ENCODE measurements around the gene POU6F2. TPM values are rescaled to one million over a fixed set of nuclear protein-coding genes. Genes with fewer than 3 reads are reported as not detected.

The POU6F2 gene
- total and polyA plus RNA-seq, 8 donors = 0.37 TPM; not detected in 7

DNA sequence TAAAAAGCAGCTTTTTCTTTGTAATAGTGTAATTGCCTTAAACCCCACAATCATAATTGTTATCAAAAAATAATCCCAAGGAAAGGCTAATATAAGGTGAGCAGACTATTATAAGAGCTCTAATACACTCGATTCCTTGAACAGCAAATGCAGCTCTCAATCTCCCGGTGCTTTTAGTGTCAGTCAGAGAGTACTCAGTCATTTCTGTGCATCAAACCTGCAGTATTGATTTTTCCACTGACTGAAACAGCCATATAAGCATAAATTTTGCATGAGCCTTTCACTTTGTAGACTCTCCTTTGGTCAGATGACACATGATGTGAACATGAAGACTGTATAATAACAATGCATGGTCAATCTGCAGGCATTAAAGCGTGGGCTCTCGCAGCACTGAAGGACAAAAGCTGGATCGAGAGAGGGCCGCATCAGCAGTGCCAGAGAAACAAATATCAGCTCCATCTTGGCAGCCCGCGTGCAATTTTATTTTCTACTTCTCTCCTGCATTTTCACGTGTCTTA lies 272.0 kb downstream of the POU6F2 start:
- Histone ChIP-seq H3K4me1 (no peaks in the 10 kb centered on the region), H3K36me3 (no peaks in the 10 kb centered on the region), H3K27me3 (no peaks in the 10 kb centered on the region), H3K9me3 (no peaks in the 10 kb centered on the region), H3K4me3 (no peak overlapping the region), H3K27ac (no peak overlapping the region)
- intact Hi-C loops (cut with DNase I; ENCODE audit: low total_unique reads) = no loop called here
- TF ChIP-seq EP300 (IDR thresholded peaks at IDR 0.05) (no peak), POLR2A (IDR thresholded peaks at IDR 0.05) (no peak), POLR2AphosphoS5 (IDR thresholded peaks at IDR 0.05) (no peak)
- TF ChIP-seq, protein P1, sequence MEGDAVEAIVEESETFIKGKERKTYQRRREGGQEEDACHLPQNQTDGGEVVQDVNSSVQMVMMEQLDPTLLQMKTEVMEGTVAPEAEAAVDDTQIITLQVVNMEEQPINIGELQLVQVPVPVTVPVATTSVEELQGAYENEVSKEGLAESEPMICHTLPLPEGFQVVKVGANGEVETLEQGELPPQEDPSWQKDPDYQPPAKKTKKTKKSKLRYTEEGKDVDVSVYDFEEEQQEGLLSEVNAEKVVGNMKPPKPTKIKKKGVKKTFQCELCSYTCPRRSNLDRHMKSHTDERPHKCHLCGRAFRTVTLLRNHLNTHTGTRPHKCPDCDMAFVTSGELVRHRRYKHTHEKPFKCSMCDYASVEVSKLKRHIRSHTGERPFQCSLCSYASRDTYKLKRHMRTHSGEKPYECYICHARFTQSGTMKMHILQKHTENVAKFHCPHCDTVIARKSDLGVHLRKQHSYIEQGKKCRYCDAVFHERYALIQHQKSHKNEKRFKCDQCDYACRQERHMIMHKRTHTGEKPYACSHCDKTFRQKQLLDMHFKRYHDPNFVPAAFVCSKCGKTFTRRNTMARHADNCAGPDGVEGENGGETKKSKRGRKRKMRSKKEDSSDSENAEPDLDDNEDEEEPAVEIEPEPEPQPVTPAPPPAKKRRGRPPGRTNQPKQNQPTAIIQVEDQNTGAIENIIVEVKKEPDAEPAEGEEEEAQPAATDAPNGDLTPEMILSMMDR (IDR thresholded peaks at IDR 0.05) = no peak
- no peak for DNase-seq
- WGBS, 5 donors = 83 to 89% (median 86%) methylated on average over 9 of the region's 9 CpGs

DNA sequence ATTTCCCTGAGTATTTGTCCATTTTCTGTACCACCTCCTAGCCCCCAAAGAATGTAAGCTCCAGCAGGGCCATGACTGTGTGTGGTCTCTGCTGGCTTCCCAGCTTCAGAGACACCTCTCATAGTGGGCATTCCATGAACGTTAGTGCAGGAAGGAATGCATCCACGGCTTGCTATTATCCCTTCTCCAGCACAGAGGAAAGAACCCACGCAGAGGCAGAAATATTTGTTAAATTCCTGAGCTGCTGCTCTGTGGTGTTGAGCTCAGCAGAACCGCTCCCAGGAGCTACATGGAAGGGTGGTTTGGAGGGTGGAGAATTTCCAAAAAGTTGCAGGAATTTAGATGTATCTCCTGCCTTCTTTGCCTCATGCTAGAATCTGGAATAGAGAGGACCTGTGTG lies 275.2 kb downstream of the POU6F2 start:
- DNase-seq = no peak
- H3K4me1 ChIP-seq = no peaks in the 10 kb centered on the region
- no peaks in the 10 kb centered on the region for H3K9me3 ChIP-seq
- TF ChIP-seq POLR2A (IDR thresholded peaks at IDR 0.05) (no peak), EP300 (IDR thresholded peaks at IDR 0.05) (no peak), POLR2AphosphoS5 (IDR thresholded peaks at IDR 0.05) (no peak)
- TF ChIP-seq, protein P1 (IDR thresholded peaks at IDR 0.05) = no peak
- no peaks in the 10 kb centered on the region for H3K36me3 ChIP-seq
- intact Hi-C loops (cut with DNase I; ENCODE audit: low total_unique reads) = no loop called here
- H3K27ac ChIP-seq = no peak overlapping the region
- H3K27me3 ChIP-seq = no peaks in the 10 kb centered on the region
- 33 to 41% (median 39%) methylated on average over 4 of the region's 4 CpGs for WGBS, 5 donors
- no peak overlapping the region for H3K4me3 ChIP-seq

DNA sequence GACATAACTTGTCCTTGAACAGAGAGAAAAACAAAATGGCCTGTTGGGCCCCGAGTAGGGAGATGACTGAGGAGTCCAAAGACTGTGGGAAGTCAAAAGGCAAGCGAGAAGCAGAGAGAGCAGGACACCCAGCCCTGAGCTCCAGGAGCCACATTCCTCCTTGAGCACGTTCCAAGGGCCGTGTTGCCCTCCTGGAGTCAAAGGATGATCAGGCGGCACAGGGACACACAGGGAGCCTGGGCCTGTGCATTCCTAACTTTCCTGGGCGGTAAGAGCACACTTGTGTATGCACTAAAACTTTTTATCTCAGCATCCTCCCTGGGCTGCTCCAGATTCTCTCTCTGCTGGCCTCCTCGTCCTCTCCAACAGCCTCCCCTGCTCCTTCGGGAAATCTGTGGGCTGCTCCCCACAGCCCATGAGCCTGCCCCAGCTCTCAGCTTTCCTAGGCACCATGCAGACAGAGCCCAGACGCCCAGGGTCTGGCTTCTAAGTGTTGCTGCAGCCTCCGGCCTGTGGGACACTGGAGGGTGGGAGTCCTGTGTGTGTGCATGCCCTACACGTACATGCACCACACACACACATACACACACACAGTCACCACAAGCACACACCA lies 281.8 kb downstream of the POU6F2 start:
- no peaks in the 10 kb centered on the region for H3K9me3 ChIP-seq
- 68 to 77% (median 73%) methylated on average over 10 to 11 of the region's 11 CpGs for WGBS, 5 donors
- intact Hi-C loops (cut with DNase I; ENCODE audit: low total_unique reads) = no loop called here
- no peaks in the 10 kb centered on the region for H3K4me1 ChIP-seq
- no peak overlapping the region for H3K27ac ChIP-seq
- TF ChIP-seq EP300 (IDR thresholded peaks at IDR 0.05) (no peak), POLR2A (IDR thresholded peaks at IDR 0.05) (no peak), POLR2AphosphoS5 (IDR thresholded peaks at IDR 0.05) (no peak)
- TF ChIP-seq, protein P1 (IDR thresholded peaks at IDR 0.05) = no peak
- H3K36me3 ChIP-seq = no peaks in the 10 kb centered on the region
- no peaks in the 10 kb centered on the region for H3K27me3 ChIP-seq
- H3K4me3 ChIP-seq = no peak overlapping the region
- DNase-seq = no peak

DNA sequence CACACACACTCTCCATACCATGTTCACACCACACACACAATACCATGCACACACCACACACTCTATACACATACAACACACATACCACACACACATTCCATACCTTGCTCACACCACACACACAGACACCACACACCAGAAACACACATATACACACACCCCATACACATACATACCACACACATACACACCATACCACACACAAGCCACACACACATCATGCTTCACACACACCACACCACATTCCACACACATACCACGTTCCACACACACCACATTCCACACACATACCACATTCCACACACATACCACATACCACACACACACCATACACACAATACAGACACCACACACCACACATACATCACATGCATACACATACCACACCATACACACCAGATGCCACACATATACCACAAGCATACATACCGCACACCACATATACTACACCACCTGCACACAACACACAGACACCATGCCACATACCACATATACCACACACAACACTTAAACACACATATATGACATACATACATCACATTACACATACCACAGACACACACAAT lies 282.7 kb downstream of the POU6F2 start:
- Histone ChIP-seq H3K4me1 (no peaks in the 10 kb centered on the region), H3K4me3 (no peak overlapping the region), H3K27me3 (no peaks in the 10 kb centered on the region), H3K9me3 (no peaks in the 10 kb centered on the region), H3K27ac (no peak overlapping the region), H3K36me3 (no peaks in the 10 kb centered on the region)
- DNase-seq = no peak
- WGBS, 5 donors = 86 to 93% (median 89%) methylated on average over 2 of the region's 2 CpGs
- intact Hi-C loops (cut with DNase I; ENCODE audit: low total_unique reads) = no loop called here
- TF ChIP-seq EP300 (IDR thresholded peaks at IDR 0.05) (no peak), POLR2AphosphoS5 (IDR thresholded peaks at IDR 0.05) (no peak), POLR2A (IDR thresholded peaks at IDR 0.05) (no peak)
- TF ChIP-seq, protein P1 (IDR thresholded peaks at IDR 0.05) = no peak
